Smooth muscle cell (in vitro differentiated cells): ENCODE results near the gene ICA1. TPM values are rescaled to one million over a fixed set of nuclear protein-coding genes. Genes with fewer than 3 reads are reported as not detected.

Experiments
- DNase-seq: peaks from one replicate; lab custom pipeline; 2025; ENCODE audit not compliant: unreplicated experiment; lab: John Stamatoyannopoulos, UW
- H2AFZ ChIP-seq: fragments of 200-600 bp; sonication (generic); 2 replicates; pipeline ENCODE4 v1.6.0; 2016; ENCODE audit warnings: antibody characterized with exemption, low read depth, mild to moderate bottlenecking
- H3F3A ChIP-seq: fragments of 200-600 bp; sonication (generic); 2 replicates; pipeline ENCODE4 v1.6.0; 2017; ENCODE audit warnings: antibody characterized with exemption, low read depth
- H3K27ac ChIP-seq: fragments of 200-600 bp; sonication (generic); 2 replicates; pipeline ENCODE4 v1.5.1; 2016; ENCODE audit warnings: low read depth, mild to moderate bottlenecking
- H3K27me3 ChIP-seq: fragments of 200-600 bp; sonication (generic); 2 replicates; pipeline ENCODE4 v1.6.1; 2016; ENCODE audit warnings: low read depth, mild to moderate bottlenecking
- H3K36me3 ChIP-seq: fragments of 200-600 bp; sonication (generic); 2 replicates; pipeline ENCODE4 v1.5.1; 2016; ENCODE audit warnings: low read depth
- H3K4me1 ChIP-seq: fragments of 200-600 bp; sonication (generic); 2 replicates; pipeline ENCODE4 v1.5.1; 2016; ENCODE audit warnings: low read depth
- H3K4me2 ChIP-seq: fragments of 200-600 bp; sonication (generic); 2 replicates; pipeline ENCODE4 v1.6.0; 2016; ENCODE audit warnings: mild to moderate bottlenecking
- H3K4me3 ChIP-seq: fragments of 200-600 bp; sonication (generic); 2 replicates; pipeline ENCODE4 v1.5.1; 2016; ENCODE audit warnings: mild to moderate bottlenecking
- H3K79me2 ChIP-seq: fragments of 200-600 bp; sonication (generic); 2 replicates; pipeline ENCODE4 v1.6.0; 2016; ENCODE audit warnings: low read depth, mild to moderate bottlenecking
- H3K9ac ChIP-seq: fragments of 200-600 bp; sonication (generic); 2 replicates; pipeline ENCODE4 v1.6.0; 2016; ENCODE audit warnings: low read depth
- H3K9me3 ChIP-seq: fragments of 200-600 bp; sonication (generic); replicated peaks from 2 replicates; pipeline ENCODE4 v1.5.1; 2016; ENCODE audit warnings: low read depth
- H4K20me1 ChIP-seq: fragments of 200-600 bp; sonication (generic); 2 replicates; pipeline ENCODE4 v1.6.0; 2016; ENCODE audit warnings: low read depth
- CTCF ChIP-seq: fragments of 200-600 bp; sonication (generic); IDR thresholded peaks from 2 replicates; pipeline ENCODE4 v1.5.1; 2017; ENCODE audit warnings: borderline replicate concordance, mild to moderate bottlenecking, antibody characterized with exemption; ENCODE audit not compliant: insufficient read depth, poor library complexity, severe bottlenecking
- WGBS: methylation state at CpG from one replicate; pipeline ENCODE4 v1.1.7; 2016; ENCODE audit warnings: low lambda C conversion rate; 5-methylcytosine and 5-hydroxymethylcytosine counted together
- polyA plus RNA-seq: library from polyadenylated mRNA; unstranded; fragments of >200 nt; fragmentation: Nextera tagmentation; extraction: Ambion mirVana; gene quantifications from 2 replicates; pipeline ENCODE4 v1.2.1, GENCODE V29; 2016
- total RNA-seq: library from RNA; depleted of rRNA; stranded (reverse); fragments of >200 nt; gene quantifications from 2 replicates; pipeline ENCODE4 v1.2.3, GENCODE V29; 2014

Gene ICA1
- total and polyA plus RNA-seq, 2 experiments from 2014 or later: 4.3 to 5.0 TPM

GRCh38 chr7:8286118-8286517, 24.2 kb upstream of the ICA1 start:
- Histone ChIP-seq H3K4me1 (no peaks in the 10 kb centered on the region), H3K79me2 (no peaks in the 10 kb centered on the region), H2AFZ (no peak overlapping the region), H3F3A (no peaks in the 10 kb centered on the region), H3K9ac (no peak overlapping the region), H4K20me1 (no peaks in the 10 kb centered on the region), H3K27me3 (peaks cover 6% of the 10 kb centered on the region), H3K27ac (no peak overlapping the region), H3K4me3 (no peak overlapping the region), H3K9me3 (no peaks in the 10 kb centered on the region), H3K36me3 (no peaks in the 10 kb centered on the region), H3K4me2 (no peak overlapping the region)
- DNase-seq: no peak
- no peak for TF ChIP-seq CTCF
- 96% methylated on average over 1 of the region's 2 CpGs for WGBS

- no peaks in the 10 kb centered on the region for H3K4me1 ChIP-seq
- H3K36me3 ChIP-seq: no peaks in the 10 kb centered on the region
- peaks cover 5% of the 10 kb centered on the region for H3K27me3 ChIP-seq
- H3K79me2 ChIP-seq: no peaks in the 10 kb centered on the region
- H3K4me3 ChIP-seq: no peak overlapping the region
- no peak for TF ChIP-seq CTCF
- H3K4me2 ChIP-seq: no peak overlapping the region
- H3K27ac ChIP-seq: no peak overlapping the region
- H3K9me3 ChIP-seq: no peaks in the 10 kb centered on the region
- no peaks in the 10 kb centered on the region for H4K20me1 ChIP-seq
- DNase-seq: no peak
- no peaks in the 10 kb centered on the region for H3F3A ChIP-seq
- H2AFZ ChIP-seq: no peak overlapping the region
- no peak overlapping the region for H3K9ac ChIP-seq
Observed at GRCh38 chr7:8285155-8285554, 23.2 kb upstream of the ICA1 start.

- H3F3A ChIP-seq: no peaks in the 10 kb centered on the region
Observed at GRCh38 chr7:8284606-8285005, 22.6 kb upstream of the ICA1 start.

More at GRCh38 chr7:8284606-8285005, 22.6 kb upstream of the ICA1 start:
- H3K4me3 ChIP-seq: no peak overlapping the region
- H4K20me1 ChIP-seq: no peaks in the 10 kb centered on the region
- no peak for DNase-seq
- H3K9me3 ChIP-seq: no peaks in the 10 kb centered on the region
- no peaks in the 10 kb centered on the region for H3K27me3 ChIP-seq
- no peaks in the 10 kb centered on the region for H3K4me1 ChIP-seq
- no peaks in the 10 kb centered on the region for H3K79me2 ChIP-seq
- H3K27ac ChIP-seq: no peak overlapping the region
- 97% methylated on average over 1 of the region's 1 CpG for WGBS
- H3K36me3 ChIP-seq: no peaks in the 10 kb centered on the region
- no peak overlapping the region for H3K4me2 ChIP-seq
- no peak for TF ChIP-seq CTCF
- H2AFZ ChIP-seq: no peak overlapping the region
- no peak overlapping the region for H3K9ac ChIP-seq
